ENCODE measurements around the gene ATOH7. TPM values are rescaled to one million over a fixed set of nuclear protein-coding genes. Genes with fewer than 3 reads are reported as not detected.

ATOH7 gene
- total and polyA plus RNA-seq, 12 donors: 0.01 TPM; not detected in 11

- H3K27ac ChIP-seq: no peak overlapping the region
- peak in 1 of 8 donors; percentile 40 for ATAC-seq
- peaks cover 0 to 29% (median 0%) of the 10 kb centered on the region in 9 donors for H3K36me3 ChIP-seq
- H3K4me1 ChIP-seq: no peaks in the 10 kb centered on the region
- DNase-seq: no peak
- intact Hi-C loops (cut with DNase I): no loop called here
- no peaks in the 10 kb centered on the region for H3K9me3 ChIP-seq
- no peaks in the 10 kb centered on the region for H3K27me3 ChIP-seq
- TF ChIP-seq, protein P1, sequence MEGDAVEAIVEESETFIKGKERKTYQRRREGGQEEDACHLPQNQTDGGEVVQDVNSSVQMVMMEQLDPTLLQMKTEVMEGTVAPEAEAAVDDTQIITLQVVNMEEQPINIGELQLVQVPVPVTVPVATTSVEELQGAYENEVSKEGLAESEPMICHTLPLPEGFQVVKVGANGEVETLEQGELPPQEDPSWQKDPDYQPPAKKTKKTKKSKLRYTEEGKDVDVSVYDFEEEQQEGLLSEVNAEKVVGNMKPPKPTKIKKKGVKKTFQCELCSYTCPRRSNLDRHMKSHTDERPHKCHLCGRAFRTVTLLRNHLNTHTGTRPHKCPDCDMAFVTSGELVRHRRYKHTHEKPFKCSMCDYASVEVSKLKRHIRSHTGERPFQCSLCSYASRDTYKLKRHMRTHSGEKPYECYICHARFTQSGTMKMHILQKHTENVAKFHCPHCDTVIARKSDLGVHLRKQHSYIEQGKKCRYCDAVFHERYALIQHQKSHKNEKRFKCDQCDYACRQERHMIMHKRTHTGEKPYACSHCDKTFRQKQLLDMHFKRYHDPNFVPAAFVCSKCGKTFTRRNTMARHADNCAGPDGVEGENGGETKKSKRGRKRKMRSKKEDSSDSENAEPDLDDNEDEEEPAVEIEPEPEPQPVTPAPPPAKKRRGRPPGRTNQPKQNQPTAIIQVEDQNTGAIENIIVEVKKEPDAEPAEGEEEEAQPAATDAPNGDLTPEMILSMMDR (IDR thresholded peaks at IDR 0.05): no peak
- no peak overlapping the region for H3K4me3 ChIP-seq
- 85 to 94% methylated on average over 4 of the region's 4 CpGs for WGBS, 2 donors
Measured at GRCh38 chr10:68218786-68219185, 13.1 kb downstream of the ATOH7 start.

- Histone ChIP-seq H3K36me3 (peaks cover 0 to 63% (median 4%) of the 10 kb centered on the region in 9 donors), H3K27ac (no peak overlapping the region), H3K4me1 (no peaks in the 10 kb centered on the region), H3K9me3 (no peaks in the 10 kb centered on the region), H3K27me3 (no peaks in the 10 kb centered on the region), H3K4me3 (no peak overlapping the region)
- ATAC-seq: peak in 1 of 8 donors; percentile 11
- 66 to 71% methylated on average over 8 of the region's 8 CpGs for WGBS, 2 donors
- intact Hi-C loops (cut with DNase I): loop anchor here in 7 of 10 donors (2.0 to 5.0 kb wide), 3 partner anchors 84 to 134 kb away; no protein-coding TSS in a partner anchor
- TF ChIP-seq, protein P1 (IDR thresholded peaks at IDR 0.05): peak in 8 of 9 donors; percentile 33 to 69 (median 58)
- DNase-seq: no peak
Measured at GRCh38 chr10:68212721-68213352, 19.1 kb downstream of the ATOH7 start.

DNA sequence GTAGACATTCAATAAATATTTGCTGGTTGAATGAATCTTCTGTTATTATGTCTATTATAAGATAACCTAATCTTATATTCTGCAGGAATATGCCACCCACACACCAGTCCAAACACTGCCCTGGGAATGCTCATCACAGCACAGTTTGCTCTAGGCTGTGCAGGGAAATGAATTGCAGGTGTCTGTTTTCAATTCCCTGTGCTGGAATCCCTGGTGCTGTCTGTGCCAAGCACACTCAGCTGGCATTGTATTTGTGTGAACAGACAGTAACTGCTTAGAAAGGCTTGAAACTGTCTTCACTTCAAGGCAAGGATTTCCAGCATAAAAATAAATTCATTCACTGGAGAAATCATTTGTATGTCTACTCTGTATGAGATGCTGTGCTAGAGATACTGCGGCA lies 20.2 kb downstream of the ATOH7 start:
- WGBS, 2 donors: 75% methylated on average over 1 of the region's 1 CpG
- no peaks in the 10 kb centered on the region for H3K27me3 ChIP-seq
- intact Hi-C loops (cut with DNase I): loop anchor here in 7 of 10 donors (2.0 to 5.0 kb wide), 3 partner anchors 85 to 136 kb away; no protein-coding TSS in a partner anchor
- DNase-seq: no peak
- H3K4me1 ChIP-seq: no peaks in the 10 kb centered on the region
- H3K4me3 ChIP-seq: no peak overlapping the region
- TF ChIP-seq, protein P1 (IDR thresholded peaks at IDR 0.05): no peak
- H3K36me3 ChIP-seq: peaks cover 0 to 75% (median 4%) of the 10 kb centered on the region in 9 donors
- H3K9me3 ChIP-seq: no peaks in the 10 kb centered on the region
- ATAC-seq: peak in 2 of 8 donors; percentile 19 to 51
- H3K27ac ChIP-seq: no peak overlapping the region

DNA sequence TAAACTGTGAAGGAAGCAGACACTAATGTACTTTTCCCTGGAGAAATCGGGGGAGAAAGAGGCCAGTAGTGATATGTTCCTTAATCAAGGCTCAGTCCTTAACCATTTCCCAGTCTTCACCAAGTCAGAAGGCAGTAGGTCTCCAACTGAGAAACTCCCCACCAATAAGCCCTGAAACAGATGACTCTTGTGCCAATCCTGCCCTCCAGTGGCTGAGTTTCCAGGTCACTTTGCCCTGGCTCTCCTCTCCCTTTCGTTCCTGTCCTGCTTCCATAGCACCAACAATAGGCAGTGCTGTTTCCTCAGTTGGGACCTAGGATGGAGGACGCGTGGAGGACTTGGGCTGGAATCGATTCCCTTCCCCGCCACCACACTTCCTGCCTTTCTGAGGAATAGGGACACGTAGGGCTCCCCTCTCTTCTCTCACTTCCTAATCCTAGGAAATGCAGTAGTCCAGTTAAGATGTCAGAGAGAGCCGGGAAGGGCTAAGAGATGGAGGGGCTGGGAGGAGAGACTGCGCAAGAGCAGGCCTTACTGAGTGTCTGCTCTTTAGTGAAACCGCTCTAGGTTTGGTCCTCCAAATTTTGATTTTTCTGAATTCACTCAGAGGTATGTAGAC lies 23.4 kb downstream of the ATOH7 start:
- intact Hi-C loops (cut with DNase I): no loop called here
- 50 to 51% methylated on average over 10 of the region's 10 CpGs for WGBS, 2 donors
- H3K36me3 ChIP-seq: peaks cover 0 to 83% (median 4%) of the 10 kb centered on the region in 9 donors
- DNase-seq (peak in 1 of 2 donors; percentile 10), ATAC-seq (peak in 3 of 8 donors; percentile 25 to 35 (median 27))
- TF ChIP-seq, protein P1 (IDR thresholded peaks at IDR 0.05): peak in 6 of 9 donors; percentile 13 to 37 (median 26)
- no peaks in the 10 kb centered on the region for H3K4me1 ChIP-seq
- H3K9me3 ChIP-seq: no peaks in the 10 kb centered on the region
- H3K4me3 ChIP-seq: no peak overlapping the region
- no peak overlapping the region for H3K27ac ChIP-seq
- peaks cover 0 to 4% (median 0%) of the 10 kb centered on the region in 7 donors for H3K27me3 ChIP-seq
